H1 (cell line): ENCODE results near the gene HLA-DQA1. TPM values are rescaled to one million over a fixed set of nuclear protein-coding genes. Genes with fewer than 3 reads are reported as not detected.

Experiments
- CTCF ChIA-PET: fragments of 300-600 bp; sonication (Branson Sonifier 250); formaldehyde crosslinking; loops from one replicate; lab custom pipeline; 2021; ENCODE audit not compliant: partially characterized antibody; lab: Charles Lee
- POLR2A ChIA-PET: fragments of 300-600 bp; sonication (Branson Sonifier 250); formaldehyde crosslinking; loops from one replicate; lab custom pipeline; 2021; ENCODE audit warnings: inconsistent platforms; ENCODE audit not compliant: partially characterized antibody; lab: Charles Lee
- DNase-seq, 2 experiments: peaks; one replicate each; pipeline versions ENCODE4 v3.0.0 to v3.0.0-alpha.2; 2010 to 2022; ENCODE audit warnings: low spot score in 2 of 2, low read depth in 1 of 2, mixed read lengths in 1 of 2
- FAIRE-seq: peaks from 2 replicates; lab custom pipeline; 2011; peaks lifted over from hg19 to GRCh38; lab: Jason Lieb, UNC
- H2AFZ ChIP-seq: 2 replicates; pipeline ENCODE4 v1.8.1; 2012; ENCODE audit warnings: low read length, inconsistent platforms
- H2AK5ac ChIP-seq: 2 replicates; pipeline ENCODE4 v1.6.1; 2013; ENCODE audit warnings: low read depth, low read length
- H2BK120ac ChIP-seq: replicated peaks from 2 replicates; pipeline ENCODE3; 2013; ENCODE audit warnings: low read depth, low read length, inconsistent platforms
- H2BK12ac ChIP-seq: 2 replicates; pipeline ENCODE4 v1.6.1; 2013; ENCODE audit warnings: low read depth, low read length
- H2BK15ac ChIP-seq: 2 replicates; pipeline ENCODE4 v1.6.1; 2013; ENCODE audit warnings: low read length
- H2BK20ac ChIP-seq: 2 replicates; pipeline ENCODE4 v1.6.1; 2013; ENCODE audit warnings: low read length
- H2BK5ac ChIP-seq: 2 replicates; pipeline ENCODE4 v1.6.1; 2013; ENCODE audit warnings: low read depth, low read length
- H3K14ac ChIP-seq: 2 replicates; pipeline ENCODE4 v1.6.1; 2013; ENCODE audit warnings: inconsistent platforms; ENCODE audit not compliant: insufficient read length
- H3K18ac ChIP-seq: 2 replicates; pipeline ENCODE4 v1.6.1; 2013; ENCODE audit warnings: low read length; ENCODE audit errors: extremely low read depth
- H3K23ac ChIP-seq: 2 replicates; pipeline ENCODE4 v1.6.1; 2013; ENCODE audit warnings: inconsistent platforms; ENCODE audit not compliant: insufficient read length
- H3K23me2 ChIP-seq: 2 replicates; pipeline ENCODE4 v1.6.1; 2013; ENCODE audit warnings: low read depth, low read length
- H3K27ac ChIP-seq: 2 replicates; pipeline ENCODE4 v1.6.1; 2011; ENCODE audit warnings: low read depth, low read length, inconsistent platforms
- H3K27me3 ChIP-seq, 4 experiments: replicated peaks in 1 of 4; 1 replicate in 1 of 4; 2 replicates in 3 of 4; pipeline versions ENCODE4 v1.6.1 to v1.8.1; 2011 to 2013; ENCODE audit warnings: low read length in 3 of 4, mild to moderate bottlenecking in 3 of 4, inconsistent platforms in 2 of 4, mixed read lengths in 2 of 4, moderate library complexity in 1 of 4; ENCODE audit not compliant: control insufficient read depth in 3 of 4, insufficient read depth in 3 of 4; ENCODE audit errors: extremely low read depth in 1 of 4
- H3K36me3 ChIP-seq, 4 experiments: 2 replicates each; pipeline versions ENCODE4 v1.6.1 to v1.8.1; 2011 to 2013; ENCODE audit warnings: mild to moderate bottlenecking in 4 of 4, low read length in 3 of 4, moderate library complexity in 2 of 4, control low read depth in 1 of 4, inconsistent platforms in 1 of 4; ENCODE audit not compliant: insufficient read depth in 4 of 4, control insufficient read depth in 2 of 4
- H3K4ac ChIP-seq: replicated peaks from 2 replicates; pipeline ENCODE3; 2013; ENCODE audit warnings: low read length, low read depth, mixed read lengths, inconsistent platforms; ENCODE audit not compliant: insufficient read length
- H3K4me1 ChIP-seq, 4 experiments: replicated peaks in 1 of 4; 1 replicate in 1 of 4; 2 replicates in 3 of 4; pipeline versions ENCODE4 v1.6.1 to v1.8.1; 2011 to 2013; ENCODE audit warnings: low read length in 3 of 4, inconsistent platforms in 2 of 4, mixed read lengths in 1 of 4; ENCODE audit not compliant: insufficient read depth in 4 of 4, control insufficient read depth in 3 of 4
- H3K4me2 ChIP-seq, 2 experiments: 2 replicates each; pipeline versions ENCODE4 v1.6.1 to v1.8.1; 2011 to 2013; ENCODE audit warnings: low read depth in 2 of 2, low read length in 2 of 2, control low read depth in 1 of 2, inconsistent platforms in 1 of 2, mild to moderate bottlenecking in 1 of 2; ENCODE audit not compliant: insufficient read depth in 1 of 2
- H3K4me3 ChIP-seq, 4 experiments: fragments of 200-600, 300-600 bp in 1 of 4; sonication (generic), shearing (Covaris generic), sonication (Bioruptor Twin) in 1 of 4; 2 replicates each; pipeline versions ENCODE4 v1.5.1 to v1.8.1; 2011 to 2016; ENCODE audit warnings: low read length in 4 of 4, low read depth in 3 of 4, control low read depth in 2 of 4, inconsistent platforms in 2 of 4, mild to moderate bottlenecking in 2 of 4, mixed read lengths in 1 of 4, moderate library complexity in 1 of 4; ENCODE audit not compliant: insufficient read depth in 2 of 4; ENCODE audit errors: extremely low read depth in 1 of 4
- H3K56ac ChIP-seq: replicated peaks from 2 replicates; pipeline ENCODE3; 2013; ENCODE audit warnings: low read depth, mild to moderate bottlenecking, mixed read lengths, low read length, inconsistent platforms; ENCODE audit not compliant: insufficient read length
- H3K79me1 ChIP-seq: 2 replicates; pipeline ENCODE4 v1.6.1; 2013; ENCODE audit warnings: low read depth, low read length, control low read depth
- H3K79me2 ChIP-seq, 2 experiments: 2 replicates each; pipeline versions ENCODE4 v1.6.1 to v1.8.1; 2012 to 2013; ENCODE audit warnings: low read length in 2 of 2, mild to moderate bottlenecking in 2 of 2, inconsistent platforms in 1 of 2; ENCODE audit not compliant: insufficient read depth in 2 of 2, control insufficient read depth in 1 of 2
- H3K9ac ChIP-seq, 4 experiments: replicated peaks in 1 of 4; 1 replicate in 1 of 4; 2 replicates in 3 of 4; pipeline versions ENCODE4 v1.6.1 to v1.8.1; 2011 to 2013; ENCODE audit warnings: low read depth in 3 of 4, low read length in 3 of 4, control low read depth in 2 of 4, mild to moderate bottlenecking in 2 of 4, moderate library complexity in 2 of 4, inconsistent platforms in 1 of 4; ENCODE audit errors: extremely low read depth in 1 of 4
- H3K9me3 ChIP-seq, 2 experiments: 2 replicates each; pipeline versions ENCODE4 v1.6.1 to v1.8.1; 2012 to 2013; ENCODE audit warnings: mild to moderate bottlenecking in 2 of 2, moderate library complexity in 2 of 2, control low read depth in 1 of 2, inconsistent platforms in 1 of 2, low read depth in 1 of 2, low read length in 1 of 2, mixed read lengths in 1 of 2; ENCODE audit not compliant: insufficient read depth in 2 of 2
- H4K20me1 ChIP-seq, 2 experiments: replicated peaks in 1 of 2; 2 replicates each; pipeline versions ENCODE3 to v1.8.1; 2011 to 2013; ENCODE audit warnings: inconsistent platforms in 2 of 2, low read length in 2 of 2, mild to moderate bottlenecking in 1 of 2; ENCODE audit not compliant: insufficient read depth in 2 of 2, control insufficient read depth in 1 of 2
- H4K5ac ChIP-seq: 2 replicates; pipeline ENCODE4 v1.6.1; 2013; ENCODE audit warnings: low read length, low read depth, mixed read lengths, inconsistent platforms; ENCODE audit not compliant: insufficient read length
- H4K8ac ChIP-seq: 2 replicates; pipeline ENCODE4 v1.8.0; 2013; ENCODE audit warnings: mild to moderate bottlenecking, moderate library complexity, low read length, inconsistent platforms; ENCODE audit not compliant: insufficient read depth; ENCODE audit errors: extremely low read depth
- H4K91ac ChIP-seq: replicated peaks from 2 replicates; pipeline ENCODE3; 2013; ENCODE audit warnings: low read length, mixed read lengths, inconsistent platforms; ENCODE audit not compliant: insufficient read length
- CBX5 ChIP-seq: fragments of 300-800, 300-1000 bp; sonication (generic); IDR thresholded peaks from 2 replicates; pipeline ENCODE4 v1.7.1; 2016; ENCODE audit warnings: antibody characterized with exemption, low read length, low read depth
- CEBPB ChIP-seq: IDR thresholded peaks from 2 replicates; pipeline ENCODE4 v1.6.1; 2012; ENCODE audit warnings: low read depth, low read length
- FOSL1 ChIP-seq: IDR thresholded peaks from 2 replicates; pipeline ENCODE4 v1.6.1; 2011; ENCODE audit warnings: mild to moderate bottlenecking, low read depth, low read length, moderate library complexity; ENCODE audit not compliant: insufficient read depth
- NRF1 ChIP-seq: IDR thresholded peaks from 2 replicates; pipeline ENCODE4 v1.6.1; 2011; ENCODE audit warnings: mild to moderate bottlenecking, low read depth, low read length, improper control_type of control experiment
- PHF8 ChIP-seq: fragments of 200-600 bp; sonication (generic); conservative IDR thresholded peaks from 2 replicates; pipeline ENCODE4 v1.7.1; 2012; ENCODE audit warnings: low read depth, mild to moderate bottlenecking, inconsistent platforms, low read length, moderate library complexity
- RBBP5 ChIP-seq: IDR thresholded peaks from 2 replicates; pipeline ENCODE4 v1.7.1; 2012; ENCODE audit warnings: low read depth, mild to moderate bottlenecking, inconsistent platforms, low read length, moderate library complexity, borderline replicate concordance
- RFX5 ChIP-seq: IDR thresholded peaks from 2 replicates; pipeline ENCODE4 v1.6.1; 2011; ENCODE audit warnings: low read depth, low read length, improper control_type of control experiment, borderline replicate concordance
- SIRT6 ChIP-seq: IDR thresholded peaks from one replicate; pipeline ENCODE4 v1.7.1; 2012; ENCODE audit warnings: low read length, inconsistent platforms
- SP1 ChIP-seq: IDR thresholded peaks from 2 replicates; pipeline ENCODE4 v1.6.1; 2011; ENCODE audit warnings: low read depth, low read length
- SP2 ChIP-seq: IDR thresholded peaks from 2 replicates; pipeline ENCODE4 v1.6.1; 2012; ENCODE audit warnings: mild to moderate bottlenecking, low read length, inconsistent platforms
- TAF7 ChIP-seq: optimal IDR thresholded peaks from 2 replicates; pipeline ENCODE3; 2011; ENCODE audit warnings: low read depth, mild to moderate bottlenecking, inconsistent platforms, low read length, moderate library complexity, borderline replicate concordance
- TCF12 ChIP-seq: IDR thresholded peaks from 2 replicates; pipeline ENCODE4 v1.6.1; 2011; ENCODE audit warnings: low read depth, mild to moderate bottlenecking, low read length
- polyA plus RNA-seq, 7 experiments: library from polyadenylated mRNA; depleted of rRNA in 3 of 7; stranded (reverse) in 5 of 7; unstranded in 2 of 7; fragments of >200 nt in 5 of 7; fragments of 200-250 nt in 2 of 7; gene quantifications; 1 replicate in 5 of 7; 2 replicates in 1 of 7; 4 replicates in 1 of 7; pipeline versions ENCODE4 v1.2.1 to v1.2.3, GENCODE V29; 2011 to 2013; ENCODE audit warnings: missing spikeins in 2 of 7, mixed read lengths in 2 of 7
- total RNA-seq: library from RNA; stranded (reverse); fragmentation: NEBNext Ultra II Directional; extraction: Animal tissue kit (Norgen Biotek cat#: 25700); gene quantifications from 2 replicates; pipeline ENCODE4 v1.2.1, GENCODE V29; 2021
- TF ChIP-seq, protein P1 (sequence below), 3 experiments: IDR thresholded peaks; 1 replicate in 2 of 3; 2 replicates in 1 of 3; pipeline versions ENCODE4 v1.5.1 to v1.6.1; 2011; ENCODE audit warnings: low read length in 3 of 3, mild to moderate bottlenecking in 3 of 3, inconsistent platforms in 2 of 3, low read depth in 1 of 3, moderate library complexity in 1 of 3; ENCODE audit not compliant: insufficient read depth in 1 of 3; ENCODE audit errors: control extremely low read depth in 1 of 3

The HLA-DQA1 gene
- total and polyA plus RNA-seq, 2 of the 8 experiments (the other 6 are each of a cell fraction or from before 2014, with no cell fraction given), result 0.12 TPM; not detected in 1

DNA sequence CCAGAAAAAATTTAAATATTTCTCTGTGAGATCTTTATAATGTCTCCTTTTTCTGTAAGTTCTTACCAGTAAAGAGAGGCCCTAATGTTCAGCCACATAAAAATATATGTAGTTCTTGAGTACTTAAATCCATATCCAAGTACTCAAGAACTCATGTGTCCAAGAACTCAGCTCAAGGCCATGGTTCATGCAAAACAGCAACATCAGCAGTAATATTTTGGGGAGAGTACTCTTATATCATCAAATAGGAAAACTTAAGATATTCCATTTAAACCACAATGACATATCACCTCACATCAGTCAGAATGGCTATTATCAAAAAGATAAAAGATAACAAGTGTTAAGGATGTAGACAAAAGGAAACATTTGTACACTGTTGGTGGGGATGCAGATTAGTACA is 32.7 kb downstream of the HLA-DQA1 start:
- Histone ChIP-seq H3K4me1 (no peaks in the 10 kb centered on the region; a peak in 1 of 7 replicates), H3K27me3 (peaks cover 0 to 10% (median 5%) of the 10 kb centered on the region in 4 experiments; a peak in 2 of 7 replicates), H3K9ac (no peak overlapping the region), H4K91ac (no peak overlapping the region), H2BK5ac (no peak overlapping the region), H3K56ac (no peak overlapping the region), H2BK120ac (no peak overlapping the region), H3K23me2 (no peaks in the 10 kb centered on the region), H2BK20ac (no peak overlapping the region), H3K4ac (no peak overlapping the region), H4K5ac (no peak overlapping the region), H3K14ac (no peak overlapping the region), H3K23ac (no peak overlapping the region), H2BK12ac (no peak overlapping the region), H3K4me3 (no peak overlapping the region), H2BK15ac (no peak overlapping the region), H3K18ac (no peak overlapping the region), H3K4me2 (no peak overlapping the region), H2AFZ (no peak overlapping the region), H3K79me1 (no peaks in the 10 kb centered on the region), H3K36me3 (no peaks in the 10 kb centered on the region), H4K20me1 (no peaks in the 10 kb centered on the region), H3K27ac (no peak overlapping the region), H3K79me2 (no peaks in the 10 kb centered on the region), H4K8ac (no peak overlapping the region), H3K9me3 (peaks cover 9 to 12% of the 10 kb centered on the region in 2 experiments; a peak in 2 of 4 replicates), H2AK5ac (no peak overlapping the region)
- no peak for FAIRE-seq
- CTCF ChIA-PET, result interaction anchor here (1.5 kb wide), 1 partner anchor 30 kb away, joined by 6 read pairs; no protein-coding TSS in a partner anchor
- DNase-seq, result no peak
- POLR2A ChIA-PET, result interaction anchor here (0.6 kb wide), 1 partner anchor 464 kb away, joined by 3 read pairs; no protein-coding TSS in a partner anchor
- no peak for TF ChIP-seq SIRT6
- no peak for TF ChIP-seq NRF1
- TF ChIP-seq TAF7, result no peak
- TF ChIP-seq CBX5, result no peak
- TF ChIP-seq TCF12, result no peak
- no peak for TF ChIP-seq RBBP5
- no peak for TF ChIP-seq SP1
- TF ChIP-seq, protein P1, sequence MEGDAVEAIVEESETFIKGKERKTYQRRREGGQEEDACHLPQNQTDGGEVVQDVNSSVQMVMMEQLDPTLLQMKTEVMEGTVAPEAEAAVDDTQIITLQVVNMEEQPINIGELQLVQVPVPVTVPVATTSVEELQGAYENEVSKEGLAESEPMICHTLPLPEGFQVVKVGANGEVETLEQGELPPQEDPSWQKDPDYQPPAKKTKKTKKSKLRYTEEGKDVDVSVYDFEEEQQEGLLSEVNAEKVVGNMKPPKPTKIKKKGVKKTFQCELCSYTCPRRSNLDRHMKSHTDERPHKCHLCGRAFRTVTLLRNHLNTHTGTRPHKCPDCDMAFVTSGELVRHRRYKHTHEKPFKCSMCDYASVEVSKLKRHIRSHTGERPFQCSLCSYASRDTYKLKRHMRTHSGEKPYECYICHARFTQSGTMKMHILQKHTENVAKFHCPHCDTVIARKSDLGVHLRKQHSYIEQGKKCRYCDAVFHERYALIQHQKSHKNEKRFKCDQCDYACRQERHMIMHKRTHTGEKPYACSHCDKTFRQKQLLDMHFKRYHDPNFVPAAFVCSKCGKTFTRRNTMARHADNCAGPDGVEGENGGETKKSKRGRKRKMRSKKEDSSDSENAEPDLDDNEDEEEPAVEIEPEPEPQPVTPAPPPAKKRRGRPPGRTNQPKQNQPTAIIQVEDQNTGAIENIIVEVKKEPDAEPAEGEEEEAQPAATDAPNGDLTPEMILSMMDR (IDR thresholded peaks at IDR 0.05; ENCODE audit: control extremely low read depth in 1 of 3, insufficient read depth in 1 of 3, low read depth in 1 of 3, low read length in 3 of 3), result no peak
- no peak for TF ChIP-seq FOSL1
- TF ChIP-seq CEBPB, result no peak
- no peak for TF ChIP-seq SP2
- TF ChIP-seq RFX5, result no peak
- no peak for TF ChIP-seq PHF8
